GM12878 (cell line): ENCODE measurements around the gene ISCU. TPM values are rescaled to one million over a fixed set of nuclear protein-coding genes. Genes with fewer than 3 reads are reported as not detected.

ENCODE experiments used
- CEBPB ChIP-seq, 2 experiments: fragments of 150-350 bp in 1 of 2; IDR thresholded peaks; 2 replicates each; pipeline ENCODE4 v1.6.1; 2012 to 2014; ENCODE audit warnings: low read depth in 2 of 2, low read length in 2 of 2, borderline replicate concordance in 1 of 2, inconsistent platforms in 1 of 2
- EZH2 ChIP-seq: IDR thresholded peaks from 2 replicates; pipeline ENCODE4 v1.6.1; 2012; ENCODE audit warnings: low read depth, mild to moderate bottlenecking, control low read depth, inconsistent platforms, low read length, borderline replicate concordance; ENCODE audit not compliant: control insufficient read depth
- GABPA ChIP-seq: IDR thresholded peaks from 2 replicates; pipeline ENCODE4 v1.6.1; 2014; ENCODE audit warnings: antibody characterized with exemption, low read depth, mild to moderate bottlenecking, inconsistent platforms
- HDAC2 ChIP-seq: fragments of 200-600 bp; sonication (generic); IDR thresholded peaks from 2 replicates; pipeline ENCODE4 v1.6.1; 2017
- MEF2A ChIP-seq: IDR thresholded peaks from 2 replicates; pipeline ENCODE4 v1.6.1; 2011; ENCODE audit warnings: low read depth, mild to moderate bottlenecking, low read length, moderate library complexity; ENCODE audit not compliant: insufficient read depth
- MXI1 ChIP-seq: fragments of 150-350 bp; IDR thresholded peaks from 2 replicates; pipeline ENCODE4 v1.6.1; 2011; ENCODE audit warnings: low read depth, mild to moderate bottlenecking, inconsistent platforms, low read length, improper control_type of control experiment
- NBN ChIP-seq: fragments of 450-650 bp; IDR thresholded peaks from 2 replicates; pipeline ENCODE4 v1.6.1; 2016
- NR2C1 ChIP-seq: fragments of 450-650 bp; IDR thresholded peaks from 2 replicates; pipeline ENCODE4 v1.6.1; 2017; ENCODE audit warnings: antibody characterized with exemption, mild to moderate bottlenecking, moderate library complexity
- PAX8 ChIP-seq: fragments of 450-650 bp; IDR thresholded peaks from 2 replicates; pipeline ENCODE4 v1.6.1; 2017; ENCODE audit warnings: mild to moderate bottlenecking, moderate library complexity
- RB1 ChIP-seq: fragments of 450-650 bp; formaldehyde crosslinking; IDR thresholded peaks from 2 replicates; pipeline ENCODE4 v1.6.1; 2017; ENCODE audit warnings: mild to moderate bottlenecking, borderline replicate concordance
- RBBP5 ChIP-seq: fragments of 200-600 bp; sonication (generic); conservative IDR thresholded peaks from 2 replicates; pipeline ENCODE4 v1.6.1; 2016
- SMC3 ChIP-seq: IDR thresholded peaks from 2 replicates; pipeline ENCODE4 v1.6.1; 2011; ENCODE audit warnings: low read length, improper control_type of control experiment, borderline replicate concordance
- SREBF1 ChIP-seq: IDR thresholded peaks from 2 replicates; pipeline ENCODE4 v1.6.1; 2012; ENCODE audit warnings: mild to moderate bottlenecking, low read length
- SUZ12 ChIP-seq: fragments of 200-600 bp; sonication (generic); IDR thresholded peaks from one replicate; pipeline ENCODE4 v1.6.1; 2018; ENCODE audit warnings: antibody characterized with exemption, mild to moderate bottlenecking; ENCODE audit not compliant: unreplicated experiment
- polyA plus RNA-seq, 11 experiments: library from polyadenylated mRNA; depleted of rRNA in 4 of 11; unstranded in 6 of 11; stranded (reverse) in 5 of 11; fragments of >200 nt; fragmentation: Nextera tagmentation in 4 of 11; fragmentation: Illumina TruSeq in 1 of 11; extraction: Ambion mirVana in 4 of 11; extraction: Trizol in 1 of 11; gene quantifications; 1 replicate in 1 of 11; 2 replicates in 10 of 11; pipeline versions ENCODE4 v1.2.1 to v1.2.3, GENCODE V29; 2011 to 2016; ENCODE audit warnings: inconsistent platforms in 2 of 11, missing spikeins in 2 of 11, low read depth in 1 of 11
- total RNA-seq, 4 experiments: library from RNA; depleted of rRNA in 3 of 4; stranded (reverse); fragments of >200 nt in 3 of 4; fragmentation: Illumina TruSeq in 1 of 4; extraction: Trizol in 1 of 4; gene quantifications; 2 replicates each; pipeline versions ENCODE4 v1.2.1 to v1.2.3, GENCODE V29; 2013 to 2021
- TF ChIP-seq, protein P1 (sequence below): fragments of 450-650 bp; IDR thresholded peaks from 2 replicates; pipeline ENCODE4 v1.6.1; 2016; ENCODE audit warnings: mild to moderate bottlenecking, moderate library complexity, borderline replicate concordance
- TF ChIP-seq, protein P2 (sequence below): fragments of 450-650 bp; IDR thresholded peaks from 2 replicates; pipeline ENCODE4 v1.6.1; 2017; ENCODE audit warnings: mild to moderate bottlenecking
- TF ChIP-seq, protein P3 (sequence below): IDR thresholded peaks from 2 replicates; pipeline ENCODE4 v1.6.1; 2011; ENCODE audit warnings: borderline replicate concordance, low read depth, mild to moderate bottlenecking, moderate library complexity, mixed read lengths, low read length; ENCODE audit not compliant: insufficient read depth; ENCODE audit errors: extremely low read length

Gene ISCU
- total and polyA plus RNA-seq, 10 of the 15 experiments (the other 5 are each of a cell fraction or from before 2014, with no cell fraction given) = 32.8 to 260 (median 127) TPM

DNA sequence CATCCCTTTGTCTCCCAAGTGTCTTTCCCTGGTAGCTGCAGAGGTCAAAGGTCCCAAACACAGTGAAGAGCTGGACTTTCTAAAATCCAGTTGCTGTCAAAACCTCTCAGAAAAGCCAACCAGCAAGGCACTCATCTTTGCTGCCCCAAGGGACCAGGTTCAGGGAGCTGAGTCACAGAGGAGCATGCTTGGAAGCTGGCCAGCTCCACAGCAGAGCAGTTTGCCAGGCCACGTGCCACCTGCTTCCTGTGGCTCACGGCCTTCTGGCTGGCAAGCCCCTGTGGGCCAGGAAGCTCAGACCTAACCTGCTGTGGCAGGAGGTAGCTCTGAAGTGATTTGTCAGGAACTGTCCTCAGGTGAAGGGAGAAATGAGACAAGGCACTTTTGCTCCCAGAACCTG lies 3.6 kb downstream of the ISCU start (continued):
- TF ChIP-seq, protein P1, sequence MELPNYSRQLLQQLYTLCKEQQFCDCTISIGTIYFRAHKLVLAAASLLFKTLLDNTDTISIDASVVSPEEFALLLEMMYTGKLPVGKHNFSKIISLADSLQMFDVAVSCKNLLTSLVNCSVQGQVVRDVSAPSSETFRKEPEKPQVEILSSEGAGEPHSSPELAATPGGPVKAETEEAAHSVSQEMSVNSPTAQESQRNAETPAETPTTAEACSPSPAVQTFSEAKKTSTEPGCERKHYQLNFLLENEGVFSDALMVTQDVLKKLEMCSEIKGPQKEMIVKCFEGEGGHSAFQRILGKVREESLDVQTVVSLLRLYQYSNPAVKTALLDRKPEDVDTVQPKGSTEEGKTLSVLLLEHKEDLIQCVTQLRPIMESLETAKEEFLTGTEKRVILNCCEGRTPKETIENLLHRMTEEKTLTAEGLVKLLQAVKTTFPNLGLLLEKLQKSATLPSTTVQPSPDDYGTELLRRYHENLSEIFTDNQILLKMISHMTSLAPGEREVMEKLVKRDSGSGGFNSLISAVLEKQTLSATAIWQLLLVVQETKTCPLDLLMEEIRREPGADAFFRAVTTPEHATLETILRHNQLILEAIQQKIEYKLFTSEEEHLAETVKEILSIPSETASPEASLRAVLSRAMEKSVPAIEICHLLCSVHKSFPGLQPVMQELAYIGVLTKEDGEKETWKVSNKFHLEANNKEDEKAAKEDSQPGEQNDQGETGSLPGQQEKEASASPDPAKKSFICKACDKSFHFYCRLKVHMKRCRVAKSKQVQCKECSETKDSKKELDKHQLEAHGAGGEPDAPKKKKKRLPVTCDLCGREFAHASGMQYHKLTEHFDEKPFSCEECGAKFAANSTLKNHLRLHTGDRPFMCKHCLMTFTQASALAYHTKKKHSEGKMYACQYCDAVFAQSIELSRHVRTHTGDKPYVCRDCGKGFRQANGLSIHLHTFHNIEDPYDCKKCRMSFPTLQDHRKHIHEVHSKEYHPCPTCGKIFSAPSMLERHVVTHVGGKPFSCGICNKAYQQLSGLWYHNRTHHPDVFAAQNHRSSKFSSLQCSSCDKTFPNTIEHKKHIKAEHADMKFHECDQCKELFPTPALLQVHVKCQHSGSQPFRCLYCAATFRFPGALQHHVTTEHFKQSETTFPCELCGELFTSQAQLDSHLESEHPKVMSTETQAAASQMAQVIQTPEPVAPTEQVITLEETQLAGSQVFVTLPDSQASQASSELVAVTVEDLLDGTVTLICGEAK = no peak
- TF ChIP-seq RBBP5 = no peak
- TF ChIP-seq CEBPB (IDR thresholded peaks at IDR 0.05; ENCODE audit: borderline replicate concordance in 1 of 2, low read depth in 2 of 2, low read length in 2 of 2) = no peak
- TF ChIP-seq, protein P2, sequence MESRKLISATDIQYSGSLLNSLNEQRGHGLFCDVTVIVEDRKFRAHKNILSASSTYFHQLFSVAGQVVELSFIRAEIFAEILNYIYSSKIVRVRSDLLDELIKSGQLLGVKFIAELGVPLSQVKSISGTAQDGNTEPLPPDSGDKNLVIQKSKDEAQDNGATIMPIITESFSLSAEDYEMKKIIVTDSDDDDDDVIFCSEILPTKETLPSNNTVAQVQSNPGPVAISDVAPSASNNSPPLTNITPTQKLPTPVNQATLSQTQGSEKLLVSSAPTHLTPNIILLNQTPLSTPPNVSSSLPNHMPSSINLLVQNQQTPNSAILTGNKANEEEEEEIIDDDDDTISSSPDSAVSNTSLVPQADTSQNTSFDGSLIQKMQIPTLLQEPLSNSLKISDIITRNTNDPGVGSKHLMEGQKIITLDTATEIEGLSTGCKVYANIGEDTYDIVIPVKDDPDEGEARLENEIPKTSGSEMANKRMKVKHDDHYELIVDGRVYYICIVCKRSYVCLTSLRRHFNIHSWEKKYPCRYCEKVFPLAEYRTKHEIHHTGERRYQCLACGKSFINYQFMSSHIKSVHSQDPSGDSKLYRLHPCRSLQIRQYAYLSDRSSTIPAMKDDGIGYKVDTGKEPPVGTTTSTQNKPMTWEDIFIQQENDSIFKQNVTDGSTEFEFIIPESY = no peak
- TF ChIP-seq EZH2 = no peak
- no peak for TF ChIP-seq HDAC2
- no peak for TF ChIP-seq GABPA
- no peak for TF ChIP-seq RB1
- no peak for TF ChIP-seq SREBF1
- peak; percentile 56; the same call in 1 of the 2 replicates for TF ChIP-seq NR2C1
- TF ChIP-seq SUZ12 = no peak
- no peak for TF ChIP-seq PAX8
- peak; percentile 55; the same call in 1 of the 2 replicates for TF ChIP-seq MXI1
- TF ChIP-seq, protein P3, sequence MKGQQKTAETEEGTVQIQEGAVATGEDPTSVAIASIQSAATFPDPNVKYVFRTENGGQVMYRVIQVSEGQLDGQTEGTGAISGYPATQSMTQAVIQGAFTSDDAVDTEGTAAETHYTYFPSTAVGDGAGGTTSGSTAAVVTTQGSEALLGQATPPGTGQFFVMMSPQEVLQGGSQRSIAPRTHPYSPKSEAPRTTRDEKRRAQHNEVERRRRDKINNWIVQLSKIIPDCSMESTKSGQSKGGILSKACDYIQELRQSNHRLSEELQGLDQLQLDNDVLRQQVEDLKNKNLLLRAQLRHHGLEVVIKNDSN = peak; percentile 63
- peak; percentile 62 for TF ChIP-seq NBN
- TF ChIP-seq MEF2A = no peak
- TF ChIP-seq SMC3 = no peak
